ENCODE data around the gene KCNQ1.

DNA sequence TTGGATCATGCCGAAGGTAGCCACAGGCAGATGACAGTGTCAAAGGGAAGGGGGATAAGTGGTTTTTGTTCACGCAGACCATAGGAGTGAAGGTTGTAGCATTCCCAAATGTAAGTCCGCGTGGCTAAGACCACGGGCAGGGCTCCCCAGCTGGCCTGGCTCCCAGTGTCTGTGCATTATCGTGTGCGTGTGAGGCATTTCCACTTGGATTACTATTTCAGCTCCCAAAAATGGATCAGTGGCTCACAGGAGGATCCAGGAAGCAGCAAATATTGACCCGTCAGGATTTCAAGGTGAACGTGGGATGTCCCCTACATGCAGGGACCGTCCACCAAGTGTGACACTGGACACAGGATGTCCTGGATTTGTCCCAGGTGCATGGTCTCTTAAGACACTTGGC, 430.2 kb downstream of the KCNQ1 start:
- TF ChIP-seq, protein P1, sequence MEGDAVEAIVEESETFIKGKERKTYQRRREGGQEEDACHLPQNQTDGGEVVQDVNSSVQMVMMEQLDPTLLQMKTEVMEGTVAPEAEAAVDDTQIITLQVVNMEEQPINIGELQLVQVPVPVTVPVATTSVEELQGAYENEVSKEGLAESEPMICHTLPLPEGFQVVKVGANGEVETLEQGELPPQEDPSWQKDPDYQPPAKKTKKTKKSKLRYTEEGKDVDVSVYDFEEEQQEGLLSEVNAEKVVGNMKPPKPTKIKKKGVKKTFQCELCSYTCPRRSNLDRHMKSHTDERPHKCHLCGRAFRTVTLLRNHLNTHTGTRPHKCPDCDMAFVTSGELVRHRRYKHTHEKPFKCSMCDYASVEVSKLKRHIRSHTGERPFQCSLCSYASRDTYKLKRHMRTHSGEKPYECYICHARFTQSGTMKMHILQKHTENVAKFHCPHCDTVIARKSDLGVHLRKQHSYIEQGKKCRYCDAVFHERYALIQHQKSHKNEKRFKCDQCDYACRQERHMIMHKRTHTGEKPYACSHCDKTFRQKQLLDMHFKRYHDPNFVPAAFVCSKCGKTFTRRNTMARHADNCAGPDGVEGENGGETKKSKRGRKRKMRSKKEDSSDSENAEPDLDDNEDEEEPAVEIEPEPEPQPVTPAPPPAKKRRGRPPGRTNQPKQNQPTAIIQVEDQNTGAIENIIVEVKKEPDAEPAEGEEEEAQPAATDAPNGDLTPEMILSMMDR (conservative IDR thresholded peaks at IDR 0.05) = no peak
- TF ChIP-seq EZH2 (IDR thresholded peaks at IDR 0.05; ENCODE audit: low read depth) = no peak
